ENCODE data around the gene SCAMP5. TPM values are rescaled to one million over a fixed set of nuclear protein-coding genes. Genes with fewer than 3 reads are reported as not detected.

Gene SCAMP5
- total RNA-seq, 2 donors from 2014 or later, result 4.0 to 7.5 TPM

DNA sequence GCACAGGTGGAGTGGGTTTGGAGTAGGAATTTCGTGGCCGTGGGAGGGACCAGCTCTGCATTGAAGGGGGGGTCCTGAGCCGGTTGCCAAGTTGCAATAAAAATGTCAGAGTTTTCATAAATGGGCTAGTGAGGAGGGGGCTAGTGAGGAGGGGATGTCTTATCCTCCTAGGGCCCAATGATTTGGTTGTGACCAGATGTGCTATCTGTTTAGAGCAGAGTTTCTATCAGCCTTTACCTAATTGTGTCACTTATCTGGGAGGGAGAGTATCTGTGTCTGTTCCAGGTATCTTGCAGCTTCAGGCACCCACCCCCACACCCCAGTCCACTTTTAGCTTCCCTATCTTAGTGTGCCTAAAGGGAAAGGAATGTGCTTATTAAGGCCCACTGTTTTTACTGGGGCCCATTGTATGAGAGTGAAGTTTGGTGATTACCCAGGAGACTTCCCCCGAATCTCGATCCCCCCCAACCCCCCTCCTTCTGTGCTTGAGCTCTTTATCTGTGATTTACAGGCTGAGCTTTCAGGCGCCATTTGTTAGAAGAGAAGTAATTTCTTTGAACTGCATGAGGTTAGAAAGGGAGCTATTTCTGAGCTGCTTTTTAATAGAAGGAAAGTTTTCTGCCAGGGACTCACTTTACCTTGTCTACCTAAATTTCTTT lies 70.6 kb downstream of the SCAMP5 start:
- Histone ChIP-seq H3K4me3 (no peak overlapping the region), H3K9me3 (peaks cover 0 to 4% of the 10 kb centered on the region in 2 donors), H3K27me3 (no peaks in the 10 kb centered on the region), H3K36me3 (no peaks in the 10 kb centered on the region), H3K4me1 (peaks cover 0 to 37% of the 10 kb centered on the region in 2 donors), H3K27ac (peak overlapping the region in 1 of 2 donors; percentile 6)
- DNase-seq (ENCODE audit: low spot score), result no peak
- TF ChIP-seq, protein P1, sequence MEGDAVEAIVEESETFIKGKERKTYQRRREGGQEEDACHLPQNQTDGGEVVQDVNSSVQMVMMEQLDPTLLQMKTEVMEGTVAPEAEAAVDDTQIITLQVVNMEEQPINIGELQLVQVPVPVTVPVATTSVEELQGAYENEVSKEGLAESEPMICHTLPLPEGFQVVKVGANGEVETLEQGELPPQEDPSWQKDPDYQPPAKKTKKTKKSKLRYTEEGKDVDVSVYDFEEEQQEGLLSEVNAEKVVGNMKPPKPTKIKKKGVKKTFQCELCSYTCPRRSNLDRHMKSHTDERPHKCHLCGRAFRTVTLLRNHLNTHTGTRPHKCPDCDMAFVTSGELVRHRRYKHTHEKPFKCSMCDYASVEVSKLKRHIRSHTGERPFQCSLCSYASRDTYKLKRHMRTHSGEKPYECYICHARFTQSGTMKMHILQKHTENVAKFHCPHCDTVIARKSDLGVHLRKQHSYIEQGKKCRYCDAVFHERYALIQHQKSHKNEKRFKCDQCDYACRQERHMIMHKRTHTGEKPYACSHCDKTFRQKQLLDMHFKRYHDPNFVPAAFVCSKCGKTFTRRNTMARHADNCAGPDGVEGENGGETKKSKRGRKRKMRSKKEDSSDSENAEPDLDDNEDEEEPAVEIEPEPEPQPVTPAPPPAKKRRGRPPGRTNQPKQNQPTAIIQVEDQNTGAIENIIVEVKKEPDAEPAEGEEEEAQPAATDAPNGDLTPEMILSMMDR (IDR thresholded peaks at IDR 0.05), result no peak

DNA sequence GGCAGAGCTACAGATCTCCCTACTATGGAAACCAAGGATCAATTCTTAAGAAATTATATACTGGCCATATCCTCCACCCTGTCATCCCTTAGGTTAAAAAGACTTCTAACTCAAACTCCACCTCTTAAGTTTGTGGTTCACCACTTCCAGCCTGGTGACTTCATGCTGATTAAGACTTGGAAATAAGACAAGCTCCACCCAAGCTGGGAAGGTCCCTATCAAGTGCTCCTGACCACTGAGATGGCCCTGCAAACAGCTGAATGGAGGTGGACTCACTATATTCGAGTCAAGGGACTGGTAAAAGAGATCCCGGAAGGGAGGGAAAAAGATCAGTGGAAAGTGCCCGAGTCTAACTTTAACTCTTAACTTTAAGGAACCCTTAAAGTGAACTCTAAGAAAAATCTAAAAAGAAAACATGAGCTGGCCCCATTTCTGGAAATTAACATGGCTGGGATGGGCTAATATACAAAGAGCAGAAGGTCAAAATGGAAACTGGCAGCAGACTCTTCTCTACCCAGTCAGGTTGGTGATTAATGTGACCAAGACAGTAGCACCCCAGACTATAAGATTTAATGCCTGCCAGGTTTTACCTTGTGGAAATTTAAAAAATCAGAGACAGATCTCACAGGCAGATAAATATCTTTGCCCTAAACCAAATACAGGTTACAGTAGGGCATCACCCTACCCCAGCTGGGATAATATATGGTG lies 71.9 kb downstream of the SCAMP5 start:
- peaks cover 0 to 4% of the 10 kb centered on the region in 2 donors for H3K9me3 ChIP-seq
- H3K4me3 ChIP-seq, result no peak overlapping the region
- no peaks in the 10 kb centered on the region for H3K36me3 ChIP-seq
- no peaks in the 10 kb centered on the region for H3K27me3 ChIP-seq
- H3K4me1 ChIP-seq, result peaks cover 0 to 37% of the 10 kb centered on the region in 2 donors
- no peak overlapping the region for H3K27ac ChIP-seq
- TF ChIP-seq, protein P1 (IDR thresholded peaks at IDR 0.05), result no peak
- no peak for DNase-seq (ENCODE audit: low spot score)

DNA sequence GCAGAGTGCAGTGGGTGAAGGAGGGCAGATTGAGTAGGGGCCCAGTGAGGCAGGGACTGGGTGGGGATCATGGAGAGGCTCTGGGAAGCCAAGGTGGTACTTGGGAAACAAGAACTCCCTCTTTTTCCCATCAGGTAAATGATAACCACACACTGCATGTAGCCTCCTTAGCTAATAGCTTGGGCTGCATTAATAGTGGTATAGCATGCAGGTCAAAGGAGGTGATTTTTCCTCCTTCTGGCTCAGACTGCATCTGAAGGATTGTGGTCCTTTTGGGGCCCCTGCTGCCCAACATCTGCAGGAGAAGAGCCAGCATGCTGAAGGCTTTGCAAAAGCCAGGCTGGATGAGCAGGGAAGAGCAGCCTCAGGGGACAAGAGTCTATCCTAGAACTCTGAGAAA lies 73.4 kb downstream of the SCAMP5 start:
- Histone ChIP-seq H3K4me1 (peaks cover 0 to 29% of the 10 kb centered on the region in 2 donors), H3K27me3 (no peaks in the 10 kb centered on the region), H3K27ac (no peak overlapping the region), H3K9me3 (peaks cover 0 to 4% of the 10 kb centered on the region in 2 donors), H3K36me3 (no peaks in the 10 kb centered on the region), H3K4me3 (no peak overlapping the region)
- TF ChIP-seq, protein P1 (IDR thresholded peaks at IDR 0.05), result no peak
- DNase-seq (ENCODE audit: low spot score), result no peak

DNA sequence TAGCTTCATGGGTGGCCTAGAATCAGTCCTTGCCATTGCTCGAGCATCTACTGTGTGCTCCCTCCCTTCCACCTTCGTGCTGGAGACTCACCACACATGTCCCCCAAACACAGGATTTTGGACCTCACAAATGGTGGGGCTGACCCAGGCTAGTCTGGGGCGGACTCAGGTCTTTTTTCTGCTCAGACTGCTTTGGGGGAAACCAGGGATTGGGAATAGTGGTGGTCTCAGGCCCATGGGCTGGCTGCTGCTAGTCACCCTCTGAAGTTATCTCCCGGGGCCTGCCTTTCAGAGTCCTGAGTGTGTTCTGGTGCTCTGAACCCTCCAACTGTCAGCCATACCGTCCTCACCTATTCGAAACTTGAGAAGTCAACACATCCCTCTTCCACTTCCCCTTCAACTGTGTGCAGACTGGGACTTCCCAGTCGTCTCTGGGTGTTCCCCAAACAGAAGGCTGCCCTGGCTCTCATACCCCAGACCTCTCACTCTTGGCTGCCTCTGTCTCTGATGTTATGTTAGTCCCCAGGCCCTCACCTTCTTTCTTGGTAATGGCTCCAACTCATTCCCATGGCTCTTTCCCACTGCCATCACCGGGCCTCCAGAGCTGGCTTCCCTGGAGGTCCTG lies 74.0 kb downstream of the SCAMP5 start:
- Histone ChIP-seq H3K4me1 (peaks cover 0 to 24% of the 10 kb centered on the region in 2 donors), H3K27ac (no peak overlapping the region), H3K36me3 (no peaks in the 10 kb centered on the region), H3K27me3 (no peaks in the 10 kb centered on the region), H3K4me3 (no peak overlapping the region), H3K9me3 (peaks cover 0 to 4% of the 10 kb centered on the region in 2 donors)
- TF ChIP-seq, protein P1 (IDR thresholded peaks at IDR 0.05), result no peak
- DNase-seq (ENCODE audit: low spot score), result peak; percentile 58

DNA sequence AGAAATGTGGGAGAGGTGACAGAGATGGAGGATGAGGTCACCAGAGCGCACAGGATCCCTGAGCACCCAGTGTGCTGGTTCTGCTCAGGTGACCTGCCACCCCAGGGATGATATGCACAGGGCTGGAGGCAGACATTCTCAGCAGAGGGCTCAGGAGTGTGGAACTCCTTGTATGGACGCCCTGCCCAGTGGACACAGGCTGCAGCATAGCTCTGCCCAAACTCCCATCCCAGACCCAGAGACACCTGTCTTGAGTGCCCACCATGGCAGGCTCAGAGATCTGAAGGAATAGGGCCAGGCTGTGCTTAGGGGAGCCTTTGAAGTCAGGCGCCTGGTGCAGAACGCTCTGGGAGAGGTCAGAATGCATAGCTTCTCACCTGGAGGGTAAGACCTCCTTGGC lies 75.3 kb downstream of the SCAMP5 start:
- H3K4me3 ChIP-seq, result no peak overlapping the region
- no peak for DNase-seq (ENCODE audit: low spot score)
- H3K36me3 ChIP-seq, result no peaks in the 10 kb centered on the region
- H3K27me3 ChIP-seq, result no peaks in the 10 kb centered on the region
- peaks cover 0 to 11% of the 10 kb centered on the region in 2 donors for H3K9me3 ChIP-seq
- TF ChIP-seq, protein P1 (IDR thresholded peaks at IDR 0.05), result no peak
- peaks cover 0 to 11% of the 10 kb centered on the region in 2 donors for H3K4me1 ChIP-seq
- H3K27ac ChIP-seq, result no peak overlapping the region

Other genes with a start within 250 kb of the SCAMP5 start
- gene CYP1A2, start 246.7 kb upstream of the SCAMP5 start, total RNA-seq, result not detected
- gene CSK, start 213.5 kb upstream of the SCAMP5 start, total RNA-seq, result 10 to 100 TPM; 25.6 to 26.8 TPM
- 10 to 100 TPM; 13.8 to 88.7 TPM for gene LMAN1L, start 182.7 kb upstream of the SCAMP5 start, total RNA-seq
- gene CPLX3, start 168.9 kb upstream of the SCAMP5 start, total RNA-seq, result 10 to 100 TPM in 1 of 2 donors, 1 to 10 TPM in 1; 1.1 to 10.8 TPM
- 10 to 100 TPM; 38.1 to 42.9 TPM for gene ULK3, start 152.4 kb upstream of the SCAMP5 start, total RNA-seq
- 10 to 100 TPM; 72.3 to 80.9 TPM for gene SCAMP2, start 122.2 kb upstream of the SCAMP5 start, total RNA-seq
- gene MPI, start 105.5 kb upstream of the SCAMP5 start, total RNA-seq, result 100 to 1,000 TPM in 1 of 2 donors, 10 to 100 TPM in 1; 59.3 to 131 TPM
- 10 to 100 TPM; 46.9 to 53.3 TPM for gene FAM219B, start 88.7 kb upstream of the SCAMP5 start, total RNA-seq
- gene COX5A, start 57.5 kb upstream of the SCAMP5 start, total RNA-seq, result 100 to 1,000 TPM; 399 to 869 TPM
- 1 to 10 TPM; 4.3 to 9.4 TPM for gene RPP25, start 38.8 kb upstream of the SCAMP5 start, total RNA-seq
- 10 to 100 TPM; 10.6 to 11.5 TPM for gene PPCDC, start 28.0 kb downstream of the SCAMP5 start, total RNA-seq
- gene C15orf39, start 206.3 kb downstream of the SCAMP5 start, total RNA-seq, result 10 to 100 TPM in 1 of 2 donors, 1 to 10 TPM in 1; 5.9 to 16.4 TPM

Data from right atrium auricular region (tissue), 2 donors.